Measurements from ENCODE around the gene CALY. TPM values are rescaled to one million over a fixed set of nuclear protein-coding genes. Genes with fewer than 3 reads are reported as not detected.

The CALY gene
- total RNA-seq, 1 experiment from 2014 or later = 0.47 TPM

GRCh38 chr10:133373174-133374090, 36.7 kb upstream of the CALY start, which contains the start of gene ECHS1 (continued):
- TF ChIP-seq SRF (IDR thresholded peaks at IDR 0.05; ENCODE audit: low read depth) (no peak), CEBPB (IDR thresholded peaks at IDR 0.05; ENCODE audit: low read depth) (no peak), SP1 (IDR thresholded peaks at IDR 0.05; ENCODE audit: low read depth) (no peak), SIN3A (IDR thresholded peaks at IDR 0.05; ENCODE audit: low read depth) (peak; percentile 33), EZH2 (IDR thresholded peaks at IDR 0.05) (no peak), ZFX (IDR thresholded peaks at IDR 0.05) (peak; percentile 40)

- RAD21 ChIA-PET (ENCODE audit: low non-redundant PET in 1 of 2, low total read pairs in 2 of 2, uncharacterized antibody in 2 of 2, unreplicated experiment in 2 of 2) = no interaction called here
- no peaks in the 10 kb centered on the region for H3K27me3 ChIP-seq (ENCODE audit: insufficient read depth, low read length)
- POLR2A ChIA-PET = no interaction called here
- H3K9me3 ChIP-seq (ENCODE audit: control insufficient read depth in 1 of 2, insufficient read depth in 1 of 2, low read depth in 1 of 2, low read length in 2 of 2) = no peaks in the 10 kb centered on the region
- no peak for DNase-seq (ENCODE audit: low read depth, low spot score)
- peak overlapping the region; percentile 40 to 57; a peak in 3 of 4 replicates for H3K4me3 ChIP-seq (replicated peaks in 1 of 2; ENCODE audit: low read depth in 1 of 2, low read length in 2 of 2)
- no peak overlapping the region for H3K27ac ChIP-seq (ENCODE audit: low read depth, low read length)
- H3K9me2 ChIP-seq (ENCODE audit: insufficient read depth) = no peaks in the 10 kb centered on the region
- BruUV-seq (replicated peaks) = no TSS peak
- H3K4me2 ChIP-seq (ENCODE audit: low read length) = peak overlapping the region; percentile 48
- H3K36me3 ChIP-seq (ENCODE audit: control insufficient read depth in 1 of 2, insufficient read depth in 2 of 2, low read length in 2 of 2) = no peaks in the 10 kb centered on the region
- CTCF ChIA-PET = no interaction called here
- H3K79me2 ChIP-seq (ENCODE audit: insufficient read depth, low read length) = 0 out of 2 replicates have a peak, but pooled peaks cover 4% of the 10 kb centered on the region
- peaks cover 0 to 4% of the 10 kb centered on the region in 2 experiments; a peak in 2 of 4 replicates for H3K4me1 ChIP-seq (ENCODE audit: control insufficient read depth in 1 of 2, insufficient read depth in 2 of 2, low read length in 2 of 2)
- TF ChIP-seq ZBTB33 (IDR thresholded peaks at IDR 0.05; ENCODE audit: extremely low read depth, insufficient replicate concordance, low read length) (no peak), ELF1 (IDR thresholded peaks at IDR 0.05; ENCODE audit: borderline replicate concordance, low read depth) (no peak), SRF (IDR thresholded peaks at IDR 0.05; ENCODE audit: low read depth) (no peak), SP1 (IDR thresholded peaks at IDR 0.05; ENCODE audit: low read depth) (no peak), SIN3A (IDR thresholded peaks at IDR 0.05; ENCODE audit: low read depth) (no peak), ZNF274 (IDR thresholded peaks at IDR 0.05; ENCODE audit: low read depth, low read length) (no peak), ZFX (IDR thresholded peaks at IDR 0.05) (no peak), MAX (IDR thresholded peaks at IDR 0.05) (no peak), POLR2A (IDR thresholded peaks at IDR 0.05; ENCODE audit: borderline replicate concordance, extremely low read depth, insufficient read depth, insufficient read length) (no peak), POLR2AphosphoS5 (IDR thresholded peaks at IDR 0.05; ENCODE audit: low read depth, low read length) (no peak), REST (IDR thresholded peaks at IDR 0.05; ENCODE audit: low read depth) (no peak), EGR1 (IDR thresholded peaks at IDR 0.05; ENCODE audit: low read depth) (no peak), RAD21 (IDR thresholded peaks at IDR 0.05; ENCODE audit: low read depth) (no peak), JUND (IDR thresholded peaks at IDR 0.05) (no peak), CEBPB (IDR thresholded peaks at IDR 0.05; ENCODE audit: low read depth) (no peak), CBX3 (IDR thresholded peaks at IDR 0.05; ENCODE audit: low read depth) (no peak)
- intact Hi-C loops (cut with micrococcal nuclease) = no loop called here
- H4K20me1 ChIP-seq (ENCODE audit: insufficient read depth) = no peaks in the 10 kb centered on the region
- H2AFZ ChIP-seq (ENCODE audit: low read depth, low read length, poor library complexity, severe bottlenecking) = no peak overlapping the region
- no peak for ATAC-seq
- H3K9ac ChIP-seq (ENCODE audit: low read length) = no peak overlapping the region
These were observed 35.8 kb upstream of the CALY start for GRCh38 chr10:133372507-133372906.

Measured in HCT116 (cell line).